ENCODE data around the gene SMIM9.

DNA sequence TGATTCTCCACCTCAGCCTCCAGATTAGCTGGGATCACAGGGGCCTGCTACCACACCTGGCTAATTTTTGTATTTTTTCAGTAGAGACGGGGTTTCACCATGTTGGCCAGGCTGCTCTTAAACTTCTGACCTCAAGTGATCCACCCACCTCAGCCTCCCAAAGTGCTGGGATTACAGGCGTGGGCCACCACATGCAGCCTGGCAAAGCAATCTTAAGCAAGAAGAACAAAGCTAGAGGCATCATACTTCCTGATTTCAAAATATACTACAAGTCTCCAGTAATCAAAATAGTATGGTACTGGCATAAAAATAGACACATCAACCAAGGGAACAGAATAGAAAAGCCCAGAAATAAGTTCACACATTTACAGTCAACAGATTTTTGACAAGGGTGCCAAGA lies 38.9 kb upstream of the SMIM9 start:
- TF ChIP-seq, protein P1, sequence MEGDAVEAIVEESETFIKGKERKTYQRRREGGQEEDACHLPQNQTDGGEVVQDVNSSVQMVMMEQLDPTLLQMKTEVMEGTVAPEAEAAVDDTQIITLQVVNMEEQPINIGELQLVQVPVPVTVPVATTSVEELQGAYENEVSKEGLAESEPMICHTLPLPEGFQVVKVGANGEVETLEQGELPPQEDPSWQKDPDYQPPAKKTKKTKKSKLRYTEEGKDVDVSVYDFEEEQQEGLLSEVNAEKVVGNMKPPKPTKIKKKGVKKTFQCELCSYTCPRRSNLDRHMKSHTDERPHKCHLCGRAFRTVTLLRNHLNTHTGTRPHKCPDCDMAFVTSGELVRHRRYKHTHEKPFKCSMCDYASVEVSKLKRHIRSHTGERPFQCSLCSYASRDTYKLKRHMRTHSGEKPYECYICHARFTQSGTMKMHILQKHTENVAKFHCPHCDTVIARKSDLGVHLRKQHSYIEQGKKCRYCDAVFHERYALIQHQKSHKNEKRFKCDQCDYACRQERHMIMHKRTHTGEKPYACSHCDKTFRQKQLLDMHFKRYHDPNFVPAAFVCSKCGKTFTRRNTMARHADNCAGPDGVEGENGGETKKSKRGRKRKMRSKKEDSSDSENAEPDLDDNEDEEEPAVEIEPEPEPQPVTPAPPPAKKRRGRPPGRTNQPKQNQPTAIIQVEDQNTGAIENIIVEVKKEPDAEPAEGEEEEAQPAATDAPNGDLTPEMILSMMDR (IDR thresholded peaks at IDR 0.05) = no peak
- TF ChIP-seq SIN3A (IDR thresholded peaks at IDR 0.05; ENCODE audit: borderline replicate concordance, insufficient read depth, low read depth, low read length) (no peak), POLR2AphosphoS5 (IDR thresholded peaks at IDR 0.05; ENCODE audit: low read depth, low read length) (no peak)
